ENCODE measurements around the gene SERHL2.

- TF ChIP-seq CTCF (IDR thresholded peaks at IDR 0.05) (peak in 1 of 6 experiments; percentile 5), POLR2A (IDR thresholded peaks at IDR 0.05) (peak; percentile 43 to 60)
Observed at GRCh38 chr22:42519525-42520401, 34.0 kb upstream of the SERHL2 start, which contains the start of gene RRP7A.
